Measurements from ENCODE around the gene TRMO.

Gene TRMO

GRCh38 chr9:97858826-97859225, 63.5 kb downstream of the TRMO start:
- DNase-seq (ENCODE audit: low read depth): no peak

- no peak for DNase-seq (ENCODE audit: low read depth)
Observed at GRCh38 chr9:97858393-97858713, 63.9 kb downstream of the TRMO start.

GRCh38 chr9:97857606-97858392, 64.5 kb downstream of the TRMO start:
- no peak for DNase-seq (ENCODE audit: low read depth)

GRCh38 chr9:97856857-97857605, 65.3 kb downstream of the TRMO start:
- no peak for DNase-seq (ENCODE audit: low read depth)

GRCh38 chr9:97855899-97856298, 66.4 kb downstream of the TRMO start:
- DNase-seq (ENCODE audit: low read depth): no peak

GRCh38 chr9:97855486-97855875, 66.8 kb downstream of the TRMO start:
- no peak for DNase-seq (ENCODE audit: low read depth)

- no peak for DNase-seq (ENCODE audit: low read depth)
Observed at GRCh38 chr9:97854696-97855485, 67.4 kb downstream of the TRMO start.

Measured in amniotic epithelial cell (primary cell).